K562 (cell line): Measurements from ENCODE around the gene FASTK. TPM values are rescaled to one million over a fixed set of nuclear protein-coding genes. Genes with fewer than 3 reads are reported as not detected.
A peak's percentile ranks its signal among the peaks of the same experiment; 100 is the strongest.
"Not testable (repeated sequence)": the region's sequence is repeated elsewhere in the genome, so short reads cannot be mapped to it uniquely, and the experiment has no call there.

Experiments used
- CBFA2T3 ChIP-seq: fragments of 450-650 bp; IDR thresholded peaks from 2 replicates; pipeline ENCODE4 v1.6.1; 2017
- CSDE1 ChIP-seq, 2 experiments: fragments of 450-650 bp; IDR thresholded peaks; 2 replicates each; pipeline ENCODE4 v1.6.1; 2016; ENCODE audit warnings: mild to moderate bottlenecking in 1 of 2
- ETV6 ChIP-seq, 3 experiments: fragments of 150-350 bp in 1 of 3; sonication (generic) in 1 of 3; formaldehyde crosslinking in 1 of 3; IDR thresholded peaks; 2 replicates each; pipeline versions ENCODE4 v1.6.1 to v1.8.0; 2014 to 2022; ENCODE audit warnings: borderline replicate concordance in 2 of 3, low read depth in 2 of 3, antibody characterized with exemption in 1 of 3, low read length in 1 of 3, mild to moderate bottlenecking in 1 of 3, missing genetic modification reagents in 1 of 3
- FOXP1 ChIP-seq: sonication (generic); formaldehyde crosslinking; IDR thresholded peaks from 2 replicates; pipeline ENCODE4 v1.8.0; 2022; ENCODE audit warnings: mild to moderate bottlenecking, missing genetic modification reagents
- NR2C2 ChIP-seq, 2 experiments: fragments of 200-800 bp in 1 of 2; sonication (Bioruptor generic) in 1 of 2; sonication (generic) in 1 of 2; formaldehyde crosslinking in 1 of 2; IDR thresholded peaks; 2 replicates each; pipeline versions ENCODE4 v1.6.1 to v1.8.0; 2016 to 2022; ENCODE audit warnings: mild to moderate bottlenecking in 1 of 2, missing compliant biosample characterization in 1 of 2, missing genetic modification characterization in 1 of 2, missing genetic modification reagents in 1 of 2
- RAD51 ChIP-seq: fragments of 450-650 bp; IDR thresholded peaks from 2 replicates; pipeline ENCODE4 v1.7.1; 2016; ENCODE audit warnings: low read depth, mild to moderate bottlenecking, borderline replicate concordance
- SMAD4 ChIP-seq: fragments of 250-450 bp; sonication (Bioruptor Pico); conservative IDR thresholded peaks from 2 replicates; pipeline ENCODE4 v1.8.0; 2021; ENCODE audit warnings: inconsistent platforms, mild to moderate bottlenecking, moderate library complexity
- TAF7 ChIP-seq: fragments of 450-650 bp; IDR thresholded peaks from 2 replicates; pipeline ENCODE4 v1.6.1; 2016; ENCODE audit warnings: missing genetic modification characterization, missing compliant biosample characterization
- ZNF24 ChIP-seq: fragments of 450-650 bp; IDR thresholded peaks from 2 replicates; pipeline ENCODE4 v1.6.1; 2016
- polyA plus RNA-seq, 8 experiments: library from polyadenylated mRNA; depleted of rRNA in 4 of 8; stranded (reverse) in 5 of 8; unstranded in 3 of 8; fragments of >200 nt; fragmentation: Nextera tagmentation in 2 of 8; fragmentation: Illumina TruSeq in 1 of 8; extraction: Ambion mirVana in 2 of 8; extraction: Trizol in 1 of 8; gene quantifications; 2 replicates each; pipeline versions ENCODE4 v1.2.1 to v1.2.3, GENCODE V29; 2011 to 2014; ENCODE audit warnings: inconsistent platforms in 1 of 8, missing spikeins in 1 of 8
- total RNA-seq, 7 experiments: library from RNA; depleted of rRNA in 6 of 7; stranded (reverse); fragments of >200 nt in 6 of 7; fragmentation: Illumina TruSeq in 2 of 7; extraction: Trizol in 2 of 7; gene quantifications; 2 replicates each; pipeline versions ENCODE4 v1.2.1 to v1.2.3, GENCODE V29; 2011 to 2021; ENCODE audit warnings: low replicate concordance in 1 of 7
- TF ChIP-seq, protein P1 (sequence below), 2 experiments: fragments of 450-650 bp; formaldehyde crosslinking in 1 of 2; IDR thresholded peaks; 2 replicates each; pipeline versions ENCODE4 v1.4.0 to v1.6.1; 2014 to 2020; ENCODE audit warnings: mild to moderate bottlenecking in 2 of 2, borderline replicate concordance in 1 of 2, low read depth in 1 of 2
- TF ChIP-seq, protein P2 (sequence below), 3 experiments: fragments of 200-800 bp in 1 of 3; fragments of 250-450 bp in 1 of 3; fragments of 450-650 bp in 1 of 3; sonication (Bioruptor Pico) in 1 of 3; sonication (Bioruptor generic) in 1 of 3; formaldehyde crosslinking in 1 of 3; IDR thresholded peaks; 2 replicates each; pipeline versions ENCODE4 v1.6.1 to v1.8.0; 2016 to 2022; ENCODE audit warnings: mild to moderate bottlenecking in 2 of 3, missing genetic modification characterization in 2 of 3, missing compliant biosample characterization in 1 of 3, moderate library complexity in 1 of 3
- TF ChIP-seq, protein P3 (sequence below): sonication (generic); formaldehyde crosslinking; IDR thresholded peaks from 2 replicates; pipeline ENCODE4 v1.5.0; 2020; ENCODE audit warnings: missing genetic modification reagents

Gene FASTK
- total and polyA plus RNA-seq, 9 of the 15 experiments (the other 6 are each of a cell fraction or from before 2014, with no cell fraction given): 0.51 to 150 (median 48.2) TPM

DNA sequence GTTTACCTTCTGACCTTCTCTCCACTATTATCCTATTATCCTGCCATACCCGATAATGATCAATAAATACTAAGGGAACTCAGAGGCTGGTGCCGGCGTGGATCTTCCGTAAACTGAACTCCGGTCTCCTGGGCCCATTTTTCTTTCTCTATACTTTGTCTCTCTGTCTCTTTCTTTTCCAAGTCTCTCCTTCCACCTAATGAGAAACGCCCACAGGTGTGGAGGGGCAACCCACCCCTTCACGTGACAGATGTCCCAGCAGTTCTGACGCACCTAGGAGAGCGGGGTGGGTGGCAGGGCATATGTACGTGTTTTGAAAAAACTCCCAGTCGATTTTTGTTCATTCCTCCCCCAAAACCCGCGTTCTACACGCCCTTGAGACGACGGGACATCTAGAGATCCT lies 52.9 kb downstream of the FASTK start (continued):
- TF ChIP-seq RAD51: peak; percentile 72
- peak in 1 of 2 experiments; percentile 75; a peak in 1 of 4 replicates for TF ChIP-seq CSDE1 (IDR thresholded peaks at IDR 0.05)
- TF ChIP-seq, protein P1, sequence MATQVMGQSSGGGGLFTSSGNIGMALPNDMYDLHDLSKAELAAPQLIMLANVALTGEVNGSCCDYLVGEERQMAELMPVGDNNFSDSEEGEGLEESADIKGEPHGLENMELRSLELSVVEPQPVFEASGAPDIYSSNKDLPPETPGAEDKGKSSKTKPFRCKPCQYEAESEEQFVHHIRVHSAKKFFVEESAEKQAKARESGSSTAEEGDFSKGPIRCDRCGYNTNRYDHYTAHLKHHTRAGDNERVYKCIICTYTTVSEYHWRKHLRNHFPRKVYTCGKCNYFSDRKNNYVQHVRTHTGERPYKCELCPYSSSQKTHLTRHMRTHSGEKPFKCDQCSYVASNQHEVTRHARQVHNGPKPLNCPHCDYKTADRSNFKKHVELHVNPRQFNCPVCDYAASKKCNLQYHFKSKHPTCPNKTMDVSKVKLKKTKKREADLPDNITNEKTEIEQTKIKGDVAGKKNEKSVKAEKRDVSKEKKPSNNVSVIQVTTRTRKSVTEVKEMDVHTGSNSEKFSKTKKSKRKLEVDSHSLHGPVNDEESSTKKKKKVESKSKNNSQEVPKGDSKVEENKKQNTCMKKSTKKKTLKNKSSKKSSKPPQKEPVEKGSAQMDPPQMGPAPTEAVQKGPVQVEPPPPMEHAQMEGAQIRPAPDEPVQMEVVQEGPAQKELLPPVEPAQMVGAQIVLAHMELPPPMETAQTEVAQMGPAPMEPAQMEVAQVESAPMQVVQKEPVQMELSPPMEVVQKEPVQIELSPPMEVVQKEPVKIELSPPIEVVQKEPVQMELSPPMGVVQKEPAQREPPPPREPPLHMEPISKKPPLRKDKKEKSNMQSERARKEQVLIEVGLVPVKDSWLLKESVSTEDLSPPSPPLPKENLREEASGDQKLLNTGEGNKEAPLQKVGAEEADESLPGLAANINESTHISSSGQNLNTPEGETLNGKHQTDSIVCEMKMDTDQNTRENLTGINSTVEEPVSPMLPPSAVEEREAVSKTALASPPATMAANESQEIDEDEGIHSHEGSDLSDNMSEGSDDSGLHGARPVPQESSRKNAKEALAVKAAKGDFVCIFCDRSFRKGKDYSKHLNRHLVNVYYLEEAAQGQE (IDR thresholded peaks at IDR 0.05; ENCODE audit: borderline replicate concordance): peak; percentile 11; the same call in 1 of the 2 replicates
- TF ChIP-seq, protein P1 (CRISPR knock-in tag; IDR thresholded peaks at IDR 0.05; ENCODE audit: low read depth): not testable (repeated sequence)
- TF ChIP-seq, protein P2, sequence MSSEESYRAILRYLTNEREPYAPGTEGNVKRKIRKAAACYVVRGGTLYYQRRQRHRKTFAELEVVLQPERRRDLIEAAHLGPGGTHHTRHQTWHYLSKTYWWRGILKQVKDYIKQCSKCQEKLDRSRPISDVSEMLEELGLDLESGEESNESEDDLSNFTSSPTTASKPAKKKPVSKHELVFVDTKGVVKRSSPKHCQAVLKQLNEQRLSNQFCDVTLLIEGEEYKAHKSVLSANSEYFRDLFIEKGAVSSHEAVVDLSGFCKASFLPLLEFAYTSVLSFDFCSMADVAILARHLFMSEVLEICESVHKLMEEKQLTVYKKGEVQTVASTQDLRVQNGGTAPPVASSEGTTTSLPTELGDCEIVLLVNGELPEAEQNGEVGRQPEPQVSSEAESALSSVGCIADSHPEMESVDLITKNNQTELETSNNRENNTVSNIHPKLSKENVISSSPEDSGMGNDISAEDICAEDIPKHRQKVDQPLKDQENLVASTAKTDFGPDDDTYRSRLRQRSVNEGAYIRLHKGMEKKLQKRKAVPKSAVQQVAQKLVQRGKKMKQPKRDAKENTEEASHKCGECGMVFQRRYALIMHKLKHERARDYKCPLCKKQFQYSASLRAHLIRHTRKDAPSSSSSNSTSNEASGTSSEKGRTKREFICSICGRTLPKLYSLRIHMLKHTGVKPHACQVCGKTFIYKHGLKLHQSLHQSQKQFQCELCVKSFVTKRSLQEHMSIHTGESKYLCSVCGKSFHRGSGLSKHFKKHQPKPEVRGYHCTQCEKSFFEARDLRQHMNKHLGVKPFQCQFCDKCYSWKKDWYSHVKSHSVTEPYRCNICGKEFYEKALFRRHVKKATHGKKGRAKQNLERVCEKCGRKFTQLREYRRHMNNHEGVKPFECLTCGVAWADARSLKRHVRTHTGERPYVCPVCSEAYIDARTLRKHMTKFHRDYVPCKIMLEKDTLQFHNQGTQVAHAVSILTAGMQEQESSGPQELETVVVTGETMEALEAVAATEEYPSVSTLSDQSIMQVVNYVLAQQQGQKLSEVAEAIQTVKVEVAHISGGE (CRISPR knock-in tag; IDR thresholded peaks at IDR 0.05): 0 out of 6 replicates have a peak, but pooled peaks of 1 of the 3 experiments have one; percentile 6
- 0 out of 2 replicates have a peak, but pooled peaks have one; percentile 6 for TF ChIP-seq ZNF24
- 0 out of 4 replicates have a peak, but pooled peaks of 1 of the 2 experiments have one; percentile 17 for TF ChIP-seq ETV6 (IDR thresholded peaks at IDR 0.05; ENCODE audit: borderline replicate concordance in 1 of 2, low read depth in 2 of 2, low read length in 1 of 2)
- not testable (repeated sequence) for TF ChIP-seq ETV6 (CRISPR knock-in tag; IDR thresholded peaks at IDR 0.05; ENCODE audit: borderline replicate concordance); NR2C2 (tag; IDR thresholded peaks at IDR 0.05)
- TF ChIP-seq TAF7 (tag): 0 out of 2 replicates have a peak, but pooled peaks have one; percentile 10
- peak; percentile 3; the same call in 1 of the 2 replicates for TF ChIP-seq SMAD4 (CRISPR knock-in tag)
- TF ChIP-seq FOXP1 (CRISPR knock-in tag): 0 out of 2 replicates have a peak, but pooled peaks have one; percentile 13
- TF ChIP-seq CBFA2T3: peak; percentile 4; the same call in 1 of the 2 replicates
- 0 out of 2 replicates have a peak, but pooled peaks have one; percentile 10 for TF ChIP-seq NR2C2 (CRISPR knock-in tag; IDR thresholded peaks at IDR 0.05)
- TF ChIP-seq, protein P3, sequence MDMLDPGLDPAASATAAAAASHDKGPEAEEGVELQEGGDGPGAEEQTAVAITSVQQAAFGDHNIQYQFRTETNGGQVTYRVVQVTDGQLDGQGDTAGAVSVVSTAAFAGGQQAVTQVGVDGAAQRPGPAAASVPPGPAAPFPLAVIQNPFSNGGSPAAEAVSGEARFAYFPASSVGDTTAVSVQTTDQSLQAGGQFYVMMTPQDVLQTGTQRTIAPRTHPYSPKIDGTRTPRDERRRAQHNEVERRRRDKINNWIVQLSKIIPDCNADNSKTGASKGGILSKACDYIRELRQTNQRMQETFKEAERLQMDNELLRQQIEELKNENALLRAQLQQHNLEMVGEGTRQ (CRISPR knock-in tag): peak; percentile 81
